HG03442 (cell line): ENCODE measurements around the gene UNC45A.

Experiments
- ATAC-seq: cut with Tn5 transposase; IDR thresholded peaks from one replicate; pipeline ENCODE4 v1.9.1; 2021; ENCODE audit warnings: mild to moderate bottlenecking, moderate library complexity; ENCODE audit not compliant: unreplicated experiment

The UNC45A gene

GRCh38 chr15:90942354-90943120, 7.5 kb downstream of the UNC45A start:
- no peak for ATAC-seq

GRCh38 chr15:90945091-90945490, 10.0 kb downstream of the UNC45A start:
- ATAC-seq = no peak

- ATAC-seq = no peak
Measured at GRCh38 chr15:90946538-90946937, 11.5 kb downstream of the UNC45A start.

GRCh38 chr15:90946941-90947576, 12.0 kb downstream of the UNC45A start:
- ATAC-seq = no peak

- ATAC-seq = no peak
Measured at GRCh38 chr15:90947577-90948357, 12.7 kb downstream of the UNC45A start.

- ATAC-seq = no peak
Measured at GRCh38 chr15:90948506-90948905, 13.4 kb downstream of the UNC45A start.

GRCh38 chr15:90949979-90950675, 15.0 kb downstream of the UNC45A start:
- ATAC-seq = no peak

- no peak for ATAC-seq
Measured at GRCh38 chr15:90950676-90951075, 15.6 kb downstream of the UNC45A start.

- no peak for ATAC-seq
Measured at GRCh38 chr15:90952901-90953677, 18.0 kb downstream of the UNC45A start.

GRCh38 chr15:90953947-90954711, 19.0 kb downstream of the UNC45A start:
- ATAC-seq = no peak

- ATAC-seq = peak; percentile 94
Measured at GRCh38 chr15:90954712-90955623, 19.9 kb downstream of the UNC45A start, which contains the start of gene RCCD1. Gene RCCD1, plus strand, starts transcription at chr15:90954884. Its CDS starts 1,851 bp downstream, at chr15:90956735.

GRCh38 chr15:90955624-90956273, 20.7 kb downstream of the UNC45A start:
- no peak for ATAC-seq

GRCh38 chr15:90956274-90957030, 21.4 kb downstream of the UNC45A start:
- ATAC-seq = no peak

- no peak for ATAC-seq
Measured at GRCh38 chr15:90957031-90957790, 22.1 kb downstream of the UNC45A start.

GRCh38 chr15:90957791-90958190, 22.7 kb downstream of the UNC45A start:
- no peak for ATAC-seq

- no peak for ATAC-seq
Measured at GRCh38 chr15:90959028-90959595, 24.0 kb downstream of the UNC45A start.
